ENCODE results near the gene TSSC4.
A peak's percentile ranks its signal among the peaks of the same experiment; 100 is the strongest.

The TSSC4 gene

GRCh38 chr11:2419638-2420501 lies 19.3 kb downstream of the TSSC4 start:
- peak; percentile 57 for DNase-seq

DNA sequence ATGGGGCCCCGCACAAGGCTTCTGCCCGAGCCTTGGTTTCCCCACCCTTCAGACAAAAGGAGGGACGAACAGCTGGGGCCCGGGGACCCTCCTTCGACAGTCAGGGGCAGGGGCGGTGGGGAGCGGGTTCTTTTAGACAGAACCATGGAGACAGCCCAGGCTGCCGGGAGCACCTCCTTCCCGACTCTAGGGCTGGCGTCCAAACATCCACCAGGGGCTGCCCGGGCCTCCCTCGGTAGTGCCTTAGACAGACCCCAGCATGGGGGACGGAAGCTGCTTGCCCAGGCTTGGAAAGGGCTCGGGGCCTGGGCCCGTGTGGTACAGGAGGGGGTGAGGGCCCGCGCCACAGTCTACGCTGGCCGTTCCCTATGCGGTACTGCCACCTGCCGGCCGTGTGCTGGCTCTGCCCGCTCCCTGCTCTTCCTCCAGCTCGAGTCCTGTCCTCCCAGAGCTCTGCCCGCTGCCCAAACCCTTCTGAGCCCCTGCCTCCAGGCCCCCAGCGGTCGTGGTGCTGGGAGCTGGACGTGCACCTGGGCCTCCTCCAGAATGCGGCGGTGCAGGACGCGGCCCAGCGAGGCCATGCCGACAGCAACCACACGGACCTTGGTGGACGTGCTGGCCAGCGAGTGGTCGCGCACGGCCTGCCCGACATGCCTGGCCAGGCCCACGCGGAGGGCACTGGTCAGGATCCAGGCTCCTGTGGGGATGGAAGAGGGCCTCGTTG lies 20.1 kb downstream of the TSSC4 start:
- DNase-seq, result peak; percentile 57

DNA sequence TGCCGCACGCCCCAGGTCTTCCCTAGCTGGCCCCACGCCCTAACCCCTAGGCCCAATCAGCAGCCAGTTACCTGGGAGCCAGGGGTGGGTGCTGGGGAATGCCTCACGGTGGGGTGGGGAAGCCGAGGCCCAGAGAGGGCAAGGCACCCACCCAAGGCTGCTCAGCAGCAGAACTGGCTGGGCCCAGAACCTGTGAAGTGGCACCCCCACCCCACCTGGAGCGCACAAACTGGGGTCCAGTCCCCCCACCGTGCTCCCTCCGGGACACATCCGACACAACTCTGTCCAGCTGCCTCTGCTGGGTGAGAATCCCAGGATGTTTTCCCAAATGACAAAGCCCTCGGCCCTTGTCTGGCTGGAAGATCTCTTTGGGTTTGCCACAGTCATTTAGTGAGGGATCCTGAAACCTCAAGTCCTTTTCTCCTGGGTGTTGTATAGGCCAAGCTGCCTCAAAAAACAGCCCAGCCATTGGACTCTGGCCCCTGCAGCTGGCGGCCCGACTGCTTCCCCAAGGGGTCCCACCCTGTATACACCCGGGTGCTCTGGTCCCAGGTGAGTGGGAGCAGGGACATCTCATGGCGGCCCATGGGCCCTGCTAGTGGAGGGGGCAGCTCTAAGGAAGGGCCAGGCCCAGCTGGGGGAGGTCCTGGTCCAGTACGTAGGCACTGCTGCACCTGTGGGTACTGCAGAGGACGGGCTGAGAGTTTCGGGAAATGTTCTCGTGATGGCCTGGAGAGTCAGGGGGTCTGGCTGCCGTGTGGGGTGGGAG lies 20.9 kb downstream of the TSSC4 start:
- DNase-seq, result no peak

- DNase-seq, result no peak
Observed at GRCh38 chr11:2421996-2422395, 21.4 kb downstream of the TSSC4 start.

GRCh38 chr11:2422461-2423156 lies 22.1 kb downstream of the TSSC4 start:
- no peak for DNase-seq

- DNase-seq, result no peak
Observed at GRCh38 chr11:2423157-2424025, 22.8 kb downstream of the TSSC4 start.

DNA sequence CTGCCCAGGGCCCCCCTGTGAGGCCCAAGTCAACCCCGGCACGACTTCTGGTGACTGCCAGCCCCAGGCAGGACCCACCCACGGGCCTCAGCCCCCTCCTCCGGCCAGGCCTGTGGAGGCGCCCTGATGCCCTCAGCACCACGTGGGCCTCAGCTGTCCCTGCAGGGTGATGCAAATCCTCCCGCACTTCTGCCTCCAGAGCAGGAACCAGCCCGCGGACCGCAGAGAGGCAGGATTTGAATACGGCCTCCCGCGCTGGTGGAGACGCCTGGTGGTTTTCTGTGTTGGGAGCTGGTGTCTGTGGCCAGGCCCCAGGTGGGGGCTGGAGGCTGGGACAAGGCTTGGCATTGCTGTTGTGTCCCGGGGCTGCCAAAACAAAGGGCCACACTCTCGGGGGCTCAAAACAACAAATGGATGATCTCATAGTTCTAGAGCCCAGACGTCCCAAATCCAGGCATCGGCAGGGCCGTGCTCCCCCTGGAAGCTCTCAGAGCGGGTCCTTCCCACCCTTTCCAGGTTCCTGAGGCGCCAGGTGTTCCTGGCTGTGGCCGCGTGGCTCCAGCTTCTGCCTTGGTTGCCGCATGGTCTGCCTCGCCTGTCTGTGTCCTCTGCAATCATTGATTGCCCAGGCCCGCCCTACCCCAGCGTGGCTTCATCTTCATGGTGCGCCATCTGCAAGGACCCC lies 24.4 kb downstream of the TSSC4 start:
- no peak for DNase-seq

DNA sequence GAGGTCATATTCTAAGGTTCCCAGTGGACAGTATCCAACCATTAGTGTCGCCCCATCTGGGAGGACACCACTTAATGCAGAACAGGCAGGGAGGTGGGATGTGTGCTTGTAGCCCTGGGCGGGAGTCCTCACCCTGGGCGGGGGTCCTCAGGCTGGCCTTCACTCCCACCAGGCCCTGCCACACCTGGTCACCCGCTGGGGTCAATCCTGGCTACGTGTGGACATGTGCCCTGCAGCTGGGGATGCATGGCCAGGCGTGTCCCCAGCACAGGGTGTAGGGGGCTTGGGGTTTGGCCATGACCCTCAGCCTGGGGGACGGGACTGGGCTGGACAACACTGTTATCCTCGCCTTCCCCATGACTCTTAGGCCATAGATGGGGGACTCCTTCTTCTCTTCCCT lies 25.0 kb downstream of the TSSC4 start:
- no peak for DNase-seq

DNA sequence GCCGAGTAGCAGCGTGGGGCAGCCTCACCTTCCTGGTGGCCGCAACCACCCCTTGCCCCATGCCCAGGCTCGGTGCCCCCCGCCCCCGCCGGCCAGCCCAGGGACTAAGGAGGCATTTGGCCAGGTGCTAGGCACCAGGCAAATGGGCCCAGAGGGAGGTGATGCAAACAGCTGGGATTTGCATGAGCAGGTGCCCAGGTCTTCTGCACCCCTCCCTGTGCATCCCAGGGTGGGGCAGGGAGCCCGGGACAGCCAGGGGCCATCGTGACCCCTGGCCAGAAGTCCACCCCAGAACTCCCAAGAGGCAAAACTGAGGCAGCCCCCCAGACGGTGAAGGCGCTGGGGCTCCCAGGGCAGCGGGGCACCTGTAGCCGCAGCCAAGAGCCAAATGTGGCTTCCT lies 25.7 kb downstream of the TSSC4 start:
- DNase-seq, result no peak

DNA sequence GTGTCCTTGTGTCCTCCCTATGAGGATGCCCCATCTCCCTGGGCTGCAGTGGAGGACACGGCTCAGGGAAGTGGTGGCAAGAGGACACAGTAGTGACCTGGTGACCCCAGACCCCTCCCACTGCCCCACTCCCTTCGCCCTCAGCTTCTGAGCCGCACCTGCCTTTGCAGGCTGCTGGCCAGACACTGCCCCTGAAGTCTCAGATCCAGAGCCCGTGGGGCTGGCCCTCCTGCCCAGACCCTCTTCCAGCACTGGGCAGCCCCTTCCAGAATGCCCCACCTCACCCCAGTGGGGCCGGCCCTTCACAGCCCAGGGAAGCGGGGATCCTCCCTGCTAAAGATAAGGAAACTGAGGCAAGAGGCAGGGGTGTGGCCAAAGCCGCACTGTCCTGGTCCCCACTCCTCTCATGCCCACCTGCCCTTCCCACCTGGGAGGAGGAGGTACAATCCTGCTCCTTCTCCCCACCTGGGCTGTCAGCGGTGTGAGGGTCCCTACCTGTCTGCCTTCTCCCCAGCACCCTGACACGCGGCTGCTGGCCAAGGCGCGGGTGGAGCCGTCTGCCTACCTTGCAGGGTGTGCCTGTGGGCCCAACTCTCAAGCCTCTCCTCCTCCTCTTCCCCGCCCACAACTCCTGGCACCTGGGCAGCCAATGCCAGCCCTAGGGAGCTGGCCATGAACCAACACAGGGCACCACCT lies 26.4 kb downstream of the TSSC4 start:
- no peak for DNase-seq

DNA sequence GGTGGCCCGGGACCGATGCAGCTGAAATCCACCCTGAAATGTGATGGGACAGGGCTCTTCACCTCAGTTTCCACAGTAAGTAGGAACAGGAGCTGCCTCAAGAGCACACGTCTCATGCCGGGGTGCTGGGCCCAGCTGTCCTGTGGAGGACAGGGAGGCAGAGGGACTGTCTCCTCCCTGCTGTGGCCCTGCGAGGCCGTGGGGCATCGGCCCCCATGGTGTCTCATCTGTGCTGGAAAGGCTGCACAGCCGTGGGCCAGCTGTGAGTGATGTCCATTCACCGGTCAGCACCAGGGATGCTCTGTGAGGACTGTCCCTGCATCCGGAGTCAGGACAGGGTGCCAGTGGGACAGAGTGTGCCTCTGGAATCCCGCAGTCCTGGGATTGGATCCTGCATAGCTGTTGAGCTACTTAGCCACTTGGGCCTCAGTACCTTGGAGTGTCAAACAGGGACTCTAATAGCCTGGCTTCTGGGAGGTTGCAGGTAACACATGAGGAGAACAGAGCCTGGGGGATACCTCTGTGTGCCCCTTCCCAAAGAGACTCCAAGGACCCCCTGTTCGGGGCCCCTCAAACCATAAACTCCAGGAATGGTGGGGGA lies 27.3 kb downstream of the TSSC4 start:
- DNase-seq, result no peak

- DNase-seq, result peak; percentile 24
Observed at GRCh38 chr11:2428322-2428795, 27.8 kb downstream of the TSSC4 start.

DNA sequence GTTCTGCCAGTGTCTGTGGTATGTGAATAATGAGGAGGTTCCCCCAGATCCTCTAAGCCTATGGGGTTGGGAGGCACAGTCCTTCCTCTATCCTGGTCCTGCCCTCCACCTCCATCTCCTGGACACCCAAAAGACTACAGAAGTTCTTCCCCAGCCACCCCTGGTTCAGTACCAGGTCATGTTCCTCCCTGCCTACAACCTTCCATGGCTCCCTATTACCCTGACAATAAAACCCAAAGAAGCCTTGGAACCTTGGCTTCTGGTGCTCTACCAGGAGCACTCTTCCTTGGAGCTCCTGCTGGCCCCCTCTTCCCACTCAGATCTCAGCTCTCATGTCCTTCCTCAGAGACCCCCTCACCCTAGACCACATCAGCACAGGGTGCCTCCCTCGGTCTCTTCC lies 30.8 kb downstream of the TSSC4 start:
- no peak for DNase-seq

DNA sequence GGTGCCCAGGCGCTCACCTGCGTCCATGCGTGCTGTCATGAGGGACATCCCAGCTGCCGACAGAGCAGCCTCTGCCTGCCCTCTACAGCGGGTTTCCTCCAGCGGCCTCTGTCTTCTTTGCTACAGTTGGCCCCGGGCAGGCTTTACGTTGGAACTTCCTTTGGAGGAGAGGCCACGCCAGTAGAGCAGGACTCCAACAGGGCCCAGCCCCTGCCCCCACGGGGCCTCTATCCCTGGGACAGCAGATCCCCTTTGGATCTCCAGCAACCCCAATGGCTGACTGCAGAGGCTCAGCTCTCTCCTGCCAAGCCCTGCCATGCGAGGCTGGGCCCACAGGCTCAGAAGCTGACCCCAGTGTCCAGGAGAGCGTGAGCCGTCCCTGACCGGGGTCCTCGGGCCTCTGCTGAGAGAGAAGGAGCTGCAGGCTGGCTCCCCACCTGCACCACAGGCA lies 31.6 kb downstream of the TSSC4 start:
- DNase-seq, result no peak

DNA sequence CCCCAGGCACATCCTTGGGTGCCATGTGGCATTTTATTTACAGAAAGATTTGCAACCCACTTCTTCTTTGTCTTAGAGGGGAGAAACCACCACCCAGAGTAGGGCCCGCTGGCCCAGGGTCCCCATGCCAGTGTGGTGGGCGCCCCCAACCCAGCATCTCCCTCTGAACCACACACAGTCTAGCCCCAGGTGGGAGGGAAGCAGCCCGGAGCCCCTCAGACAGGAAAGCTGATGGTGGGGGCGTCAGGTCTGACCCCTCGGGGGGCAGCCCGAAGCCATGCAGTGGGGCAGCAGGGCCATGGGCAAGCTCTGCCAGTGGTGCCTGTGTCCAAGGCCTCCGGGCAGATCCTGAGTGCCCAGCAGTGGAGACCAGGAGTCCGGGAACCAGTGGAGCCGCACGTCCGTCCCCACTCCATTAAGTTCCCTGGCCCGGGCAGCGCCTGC lies 32.1 kb downstream of the TSSC4 start:
- DNase-seq, result no peak

DNA sequence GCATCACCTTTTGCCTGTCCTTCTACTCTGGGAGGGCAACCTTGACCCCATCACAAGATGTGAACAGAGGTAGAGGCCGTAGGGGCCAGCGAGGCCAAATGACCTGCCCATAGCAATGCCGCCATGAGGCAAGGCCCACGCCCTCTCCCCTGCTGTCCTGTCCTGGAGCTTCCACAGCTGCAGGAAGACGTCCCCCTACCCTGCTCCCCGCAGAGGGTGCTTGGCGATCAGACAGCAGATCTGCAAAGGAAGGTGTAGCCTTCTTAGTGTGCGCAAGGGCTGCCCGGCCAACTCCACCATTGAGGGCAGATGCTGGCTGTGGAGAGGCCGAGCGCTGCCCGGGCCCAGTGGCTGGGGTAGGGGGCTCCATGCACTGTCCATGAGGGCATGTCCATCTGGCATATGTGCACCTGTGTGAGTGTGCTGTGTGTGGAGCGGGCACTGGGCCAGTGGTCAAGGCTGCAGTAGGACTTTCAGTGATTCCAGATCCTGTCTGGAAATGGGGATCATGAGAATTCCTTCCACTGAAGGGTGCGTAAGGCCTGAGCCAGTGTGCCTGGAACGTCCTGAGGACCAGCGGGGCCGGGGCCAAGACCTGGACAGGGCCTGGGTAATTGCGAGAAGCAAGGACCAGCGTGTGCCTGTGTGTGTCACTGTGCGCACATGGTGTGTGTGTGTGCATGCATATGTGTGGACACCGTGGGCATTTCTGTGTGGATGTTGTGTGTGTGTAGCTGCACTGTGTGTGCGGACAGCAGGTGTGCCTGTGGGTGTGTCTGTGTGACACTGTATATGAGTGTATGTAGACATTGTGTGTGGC lies 32.8 kb downstream of the TSSC4 start:
- DNase-seq, result no peak

GRCh38 chr11:2434008-2434407 lies 33.5 kb downstream of the TSSC4 start:
- no peak for DNase-seq

DNA sequence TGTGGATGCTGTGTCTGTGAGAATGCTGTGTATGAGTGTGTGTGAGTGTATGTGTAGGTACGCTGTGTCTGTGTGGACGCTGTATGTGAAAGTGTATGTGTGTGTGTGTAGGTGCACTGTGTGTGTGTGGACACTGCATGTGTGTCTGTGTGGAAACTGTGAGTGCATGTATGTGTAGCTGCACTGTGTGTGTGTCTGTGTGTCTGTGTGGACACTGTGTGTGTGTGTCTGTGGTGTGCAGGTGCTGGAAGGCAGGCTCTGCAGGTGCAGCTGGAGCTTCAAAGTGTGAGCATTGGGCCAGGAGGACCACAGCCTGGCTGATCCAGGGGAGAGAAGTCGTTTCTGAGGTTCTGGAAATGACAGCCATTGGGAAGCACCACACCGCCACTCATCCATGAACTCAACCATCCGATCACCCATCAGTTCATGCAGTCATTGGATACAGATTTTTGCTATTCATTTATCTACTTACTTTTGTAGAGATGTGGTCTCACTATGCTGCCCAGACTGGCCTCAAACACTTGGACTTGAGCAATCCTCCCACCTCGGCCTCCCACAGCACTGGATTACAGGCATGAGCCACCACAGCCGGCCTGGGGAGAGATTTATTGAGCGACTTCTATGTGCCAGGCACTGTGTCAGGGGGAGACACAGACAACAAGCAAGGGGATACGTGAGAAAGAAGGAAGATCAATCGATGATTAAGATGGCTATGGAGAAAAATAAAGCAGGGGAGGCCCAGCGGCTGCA lies 34.1 kb downstream of the TSSC4 start:
- DNase-seq, result no peak
